Vagina (tissue), 2 donors: ENCODE data around the gene LHX2. TPM values are rescaled to one million over a fixed set of nuclear protein-coding genes. Genes with fewer than 3 reads are reported as not detected.

Source experiments
- DNase-seq, 2 donors: peaks; one replicate each; pipeline ENCODE4 v3.0.0-alpha.2; 2017; ENCODE audit errors: extremely low spot score in 2 of 2
- H3K27ac ChIP-seq: fragments of 200-600 bp; sonication (generic); one replicate; pipeline ENCODE4 v1.5.1; 2019
- H3K27me3 ChIP-seq: fragments of 200-600 bp; sonication (generic); one replicate; pipeline ENCODE4 v1.5.1; 2019
- H3K36me3 ChIP-seq, 2 donors: fragments of 200-600 bp; sonication (generic); one replicate each; pipeline ENCODE4 v1.5.1; 2017 to 2019
- H3K4me1 ChIP-seq: fragments of 200-600 bp; sonication (generic); one replicate; pipeline ENCODE4 v1.5.1; 2019
- H3K4me3 ChIP-seq, 2 donors: fragments of 200-600 bp; sonication (generic); 1 replicate in 1 of 2; 2 replicates in 1 of 2; pipeline ENCODE4 v1.5.1; 2016 to 2019
- H3K9me3 ChIP-seq: fragments of 200-600 bp; sonication (generic); one replicate; pipeline ENCODE4 v1.5.1; 2019
- POLR2A ChIP-seq, 2 donors: fragments of 450-650 bp; IDR thresholded peaks; one replicate each; pipeline ENCODE4 v1.6.1; 2017; ENCODE audit warnings: antibody characterized with exemption in 2 of 2, mild to moderate bottlenecking in 2 of 2, moderate library complexity in 2 of 2
- POLR2AphosphoS5 ChIP-seq, 2 donors: sonication (generic); formaldehyde crosslinking; IDR thresholded peaks; one replicate each; pipeline ENCODE4 v1.9.0; 2017; ENCODE audit warnings: antibody characterized with exemption in 2 of 2, mild to moderate bottlenecking in 2 of 2, low read depth in 1 of 2; ENCODE audit not compliant: insufficient read depth in 1 of 2
- intact Hi-C: fragments of 100-400 bp; cut with DNase I; formaldehyde crosslinking; loops from one replicate; pipeline ENCODE4 v1.15.1; 2023
- total RNA-seq: library from RNA; depleted of rRNA; stranded (reverse); fragments of >200 nt; gene quantifications from one replicate; pipeline ENCODE4 v1.2.3, GENCODE V29; 2016
- TF ChIP-seq, protein P1 (sequence below), 3 experiments: fragments of 450-650 bp in 2 of 3; fragments of 200-600 bp in 1 of 3; sonication (generic) in 1 of 3; IDR thresholded peaks; one replicate each; pipeline ENCODE4 v1.5.1; 2017 to 2019; ENCODE audit warnings: antibody characterized with exemption in 3 of 3, mild to moderate bottlenecking in 2 of 3, moderate library complexity in 2 of 3

The LHX2 gene
- total RNA-seq, 1 donor from 2014 or later = not detected

DNA sequence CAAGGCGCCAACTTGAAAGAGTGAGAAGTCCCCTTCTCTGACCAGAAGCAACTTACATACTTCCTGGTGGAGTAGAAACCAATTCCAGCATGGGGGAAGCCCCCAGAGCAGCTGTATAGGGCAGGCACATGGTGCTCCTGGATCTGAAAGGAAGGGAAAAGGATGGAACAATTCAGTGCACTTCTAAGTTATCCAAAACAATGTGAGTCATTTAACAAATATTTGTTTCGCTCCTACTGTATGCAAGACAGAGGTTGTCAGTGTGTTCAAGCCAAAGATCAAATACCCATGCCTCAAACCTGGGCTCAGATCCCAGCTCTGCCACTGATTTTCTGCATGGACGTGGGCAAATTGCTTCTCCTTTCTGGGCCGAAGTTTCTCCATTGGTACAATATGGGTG, 67.1 kb downstream of the LHX2 start:
- intact Hi-C loops = no loop called here
- H3K9me3 ChIP-seq = no peaks in the 10 kb centered on the region
- no peak for DNase-seq
- TF ChIP-seq, protein P1, sequence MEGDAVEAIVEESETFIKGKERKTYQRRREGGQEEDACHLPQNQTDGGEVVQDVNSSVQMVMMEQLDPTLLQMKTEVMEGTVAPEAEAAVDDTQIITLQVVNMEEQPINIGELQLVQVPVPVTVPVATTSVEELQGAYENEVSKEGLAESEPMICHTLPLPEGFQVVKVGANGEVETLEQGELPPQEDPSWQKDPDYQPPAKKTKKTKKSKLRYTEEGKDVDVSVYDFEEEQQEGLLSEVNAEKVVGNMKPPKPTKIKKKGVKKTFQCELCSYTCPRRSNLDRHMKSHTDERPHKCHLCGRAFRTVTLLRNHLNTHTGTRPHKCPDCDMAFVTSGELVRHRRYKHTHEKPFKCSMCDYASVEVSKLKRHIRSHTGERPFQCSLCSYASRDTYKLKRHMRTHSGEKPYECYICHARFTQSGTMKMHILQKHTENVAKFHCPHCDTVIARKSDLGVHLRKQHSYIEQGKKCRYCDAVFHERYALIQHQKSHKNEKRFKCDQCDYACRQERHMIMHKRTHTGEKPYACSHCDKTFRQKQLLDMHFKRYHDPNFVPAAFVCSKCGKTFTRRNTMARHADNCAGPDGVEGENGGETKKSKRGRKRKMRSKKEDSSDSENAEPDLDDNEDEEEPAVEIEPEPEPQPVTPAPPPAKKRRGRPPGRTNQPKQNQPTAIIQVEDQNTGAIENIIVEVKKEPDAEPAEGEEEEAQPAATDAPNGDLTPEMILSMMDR (IDR thresholded peaks at IDR 0.05) = no peak
- TF ChIP-seq POLR2AphosphoS5 (IDR thresholded peaks at IDR 0.05; ENCODE audit: insufficient read depth in 1 of 2, low read depth in 1 of 2) (no peak), POLR2A (IDR thresholded peaks at IDR 0.05) (no peak)
- no peaks in the 10 kb centered on the region for H3K4me1 ChIP-seq
- no peak overlapping the region for H3K4me3 ChIP-seq
- H3K36me3 ChIP-seq = no peaks in the 10 kb centered on the region
- no peak overlapping the region for H3K27ac ChIP-seq
- H3K27me3 ChIP-seq = no peaks in the 10 kb centered on the region

DNA sequence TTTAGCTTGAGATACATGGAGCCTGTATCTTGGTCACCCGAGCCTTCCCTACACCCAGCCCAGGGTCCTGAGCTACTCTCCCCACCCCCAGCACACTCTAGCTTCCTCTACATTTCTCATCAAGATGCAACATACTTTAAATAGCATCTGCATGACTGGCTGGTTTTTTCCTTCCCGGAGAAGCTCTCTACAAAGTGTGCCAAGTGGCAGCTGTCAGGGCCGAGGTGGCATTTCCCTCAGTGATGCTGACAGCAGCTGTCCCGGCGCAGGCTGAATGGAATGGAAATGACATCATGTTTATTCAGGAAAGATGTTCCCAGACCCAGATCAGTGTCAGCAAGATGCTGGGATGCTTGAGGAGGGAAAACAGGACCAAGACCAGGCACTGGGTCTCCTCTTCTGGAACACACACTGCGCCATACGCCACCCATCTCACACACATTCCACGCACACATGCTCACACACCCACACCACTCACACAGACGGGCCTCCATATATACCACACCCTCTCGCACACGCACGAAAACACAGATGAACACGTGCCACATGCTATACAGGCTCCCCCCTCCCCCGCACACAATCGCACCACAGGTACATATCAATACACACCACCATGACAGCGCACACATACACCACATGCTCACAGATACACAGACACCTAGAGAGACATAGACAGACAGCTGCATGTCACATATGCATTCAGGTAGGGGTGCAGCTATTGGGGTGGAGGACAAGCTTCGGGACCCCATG, 67.8 kb downstream of the LHX2 start:
- intact Hi-C loops = no loop called here
- H3K9me3 ChIP-seq = no peaks in the 10 kb centered on the region

DNA sequence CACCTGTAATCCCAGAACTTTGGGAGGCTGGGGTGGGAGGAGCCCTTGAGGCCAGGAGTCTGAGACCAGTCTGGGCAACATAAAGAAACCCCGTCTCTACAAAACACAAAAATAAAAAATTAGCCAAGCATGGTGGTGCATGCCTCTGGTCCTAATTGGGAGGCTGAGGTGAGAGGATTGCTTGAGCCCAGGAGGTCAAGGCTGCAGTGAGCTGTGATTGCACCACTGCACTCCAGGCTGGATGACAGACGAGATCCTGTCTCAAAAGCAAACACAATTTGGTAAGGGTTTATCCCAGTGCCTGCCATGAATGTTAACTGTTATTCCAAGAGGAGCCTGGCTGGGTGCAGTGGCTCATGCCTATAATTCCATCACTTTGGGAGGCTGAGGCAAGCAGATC, 71.1 kb downstream of the LHX2 start:
- intact Hi-C loops = no loop called here
- H3K4me1 ChIP-seq = no peaks in the 10 kb centered on the region
- no peak for TF ChIP-seq POLR2A (IDR thresholded peaks at IDR 0.05)
- TF ChIP-seq POLR2AphosphoS5 (IDR thresholded peaks at IDR 0.05; ENCODE audit: insufficient read depth in 1 of 2, low read depth in 1 of 2) = no peak
- TF ChIP-seq, protein P1 (IDR thresholded peaks at IDR 0.05) = no peak
- H3K36me3 ChIP-seq = no peaks in the 10 kb centered on the region
- no peak overlapping the region for H3K4me3 ChIP-seq
- DNase-seq = no peak
- H3K27me3 ChIP-seq = no peaks in the 10 kb centered on the region
- no peak overlapping the region for H3K27ac ChIP-seq
- H3K9me3 ChIP-seq = peaks cover 6% of the 10 kb centered on the region

More for the DNA sequence above, 67.8 kb downstream of the LHX2 start:
- no peak for TF ChIP-seq POLR2A (IDR thresholded peaks at IDR 0.05)
- TF ChIP-seq POLR2AphosphoS5 (IDR thresholded peaks at IDR 0.05; ENCODE audit: insufficient read depth in 1 of 2, low read depth in 1 of 2) = no peak
- Histone ChIP-seq H3K4me1 (no peaks in the 10 kb centered on the region), H3K36me3 (no peaks in the 10 kb centered on the region), H3K4me3 (no peak overlapping the region), H3K27ac (no peak overlapping the region), H3K27me3 (no peaks in the 10 kb centered on the region)
- DNase-seq = no peak

Other genes with a start within 250 kb of the LHX2 start
- gene DENND1A, start 81.6 kb upstream of the LHX2 start, total RNA-seq = 20.4 TPM
- gene NEK6, start 246.2 kb downstream of the LHX2 start, total RNA-seq = 44.4 TPM